ENCODE measurements around the gene TRAP1. TPM values are rescaled to one million over a fixed set of nuclear protein-coding genes. Genes with fewer than 3 reads are reported as not detected.

Gene TRAP1
- total and polyA plus RNA-seq, 2 experiments from 2014 or later, result 143 to 228 TPM

- H3K27ac ChIP-seq (ENCODE audit: low read depth), result no peak overlapping the region
- no peak overlapping the region for H3K4me3 ChIP-seq
- H3K4me3 Mint-ChIP-seq, result no peak overlapping the region
- H3K4me1 Mint-ChIP-seq, result no peaks in the 10 kb centered on the region
- no peaks in the 10 kb centered on the region for H3K4me1 ChIP-seq (ENCODE audit: insufficient read depth)
- H3K36me3 Mint-ChIP-seq (ENCODE audit: low read depth), result peaks cover 79% of the 10 kb centered on the region
- H3F3A ChIP-seq (replicated peaks; ENCODE audit: low read depth), result 0 out of 2 replicates have a peak, but pooled peaks cover 2% of the 10 kb centered on the region
- H3K27me3 Mint-ChIP-seq (ENCODE audit: insufficient read depth, low read depth, poor library complexity), result peaks cover 12% of the 10 kb centered on the region
- no peaks in the 10 kb centered on the region for H3K9me2 ChIP-seq (ENCODE audit: insufficient read depth)
- TF ChIP-seq ZNF462 (CRISPR knock-in tag; IDR thresholded peaks at IDR 0.05) (no peak), NANOG (IDR thresholded peaks at IDR 0.05; ENCODE audit: borderline replicate concordance) (no peak), EZH2phosphoT487 (IDR thresholded peaks at IDR 0.05; ENCODE audit: unreplicated experiment) (no peak), ZNF114 (CRISPR knock-in tag; IDR thresholded peaks at IDR 0.05) (no peak), EZH2 (IDR thresholded peaks at IDR 0.05; ENCODE audit: low read depth, unreplicated experiment) (no peak), CTCF (conservative IDR thresholded peaks at IDR 0.05; ENCODE audit: low read depth in 2 of 2) (no peak), ZNF331 (CRISPR knock-in tag; IDR thresholded peaks at IDR 0.05; ENCODE audit: low read depth) (no peak), POLR2AphosphoS5 (IDR thresholded peaks at IDR 0.05; ENCODE audit: low read depth) (no peak), ETS1 (IDR thresholded peaks at IDR 0.05) (no peak), CREB1 (CRISPR knock-in tag; IDR thresholded peaks at IDR 0.05; ENCODE audit: low read depth) (no peak), STAT1 (IDR thresholded peaks at IDR 0.05; ENCODE audit: unreplicated experiment) (no peak), REST (IDR thresholded peaks at IDR 0.05; ENCODE audit: unreplicated experiment) (no peak), JUNB (IDR thresholded peaks at IDR 0.05; ENCODE audit: unreplicated experiment) (no peak)
- no peaks in the 10 kb centered on the region for H3K27me3 ChIP-seq (ENCODE audit: insufficient read depth)
- H4K20me1 ChIP-seq (replicated peaks; ENCODE audit: insufficient read depth), result no peaks in the 10 kb centered on the region; the same call in none of the 2 replicates
- H3K4me2 ChIP-seq, result no peak overlapping the region
- H3K9me3 Mint-ChIP-seq, result no peaks in the 10 kb centered on the region
- no peak overlapping the region for H2AFZ ChIP-seq
- H3K27ac Mint-ChIP-seq, result no peak overlapping the region
- H3K36me3 ChIP-seq (ENCODE audit: insufficient read depth), result peaks cover 10% of the 10 kb centered on the region
- no peaks in the 10 kb centered on the region for H3K79me2 ChIP-seq (replicated peaks; ENCODE audit: insufficient read depth)
- ATAC-seq (no peak), DNase-seq (ENCODE audit: low spot score) (no peak)
These were observed 48.2 kb downstream of the TRAP1 start for GRCh38 chr16:3669082-3669481.
